ENCODE results near the gene GATAD2A.

GATAD2A gene

GRCh38 chr19:19409205-19409604, 3.7 kb downstream of the GATAD2A start:
- H3K4me3 ChIP-seq (ENCODE audit: low read depth, low read length) = no peak overlapping the region
- TF ChIP-seq CTCF (IDR thresholded peaks at IDR 0.05; ENCODE audit: low read depth, low read length) = no peak

GRCh38 chr19:19409631-19410030, 4.2 kb downstream of the GATAD2A start:
- H3K4me3 ChIP-seq (ENCODE audit: low read depth, low read length) = no peak overlapping the region

GRCh38 chr19:19410553-19411550, 5.4 kb downstream of the GATAD2A start:
- H3K4me3 ChIP-seq (ENCODE audit: low read depth, low read length) = no peak overlapping the region
- no peak for TF ChIP-seq CTCF (IDR thresholded peaks at IDR 0.05; ENCODE audit: low read depth, low read length)

More at GRCh38 chr19:19409631-19410030, 4.2 kb downstream of the GATAD2A start:
- no peak for TF ChIP-seq CTCF (IDR thresholded peaks at IDR 0.05; ENCODE audit: low read depth, low read length)

GRCh38 chr19:19416280-19416679, 10.8 kb downstream of the GATAD2A start:
- TF ChIP-seq CTCF (IDR thresholded peaks at IDR 0.05; ENCODE audit: low read depth, low read length) = no peak
- no peak overlapping the region for H3K4me3 ChIP-seq (ENCODE audit: low read depth, low read length)

- TF ChIP-seq CTCF (IDR thresholded peaks at IDR 0.05; ENCODE audit: low read depth, low read length) = no peak
- H3K4me3 ChIP-seq (ENCODE audit: low read depth, low read length) = no peak overlapping the region
Observed at GRCh38 chr19:19417046-19417445, 11.6 kb downstream of the GATAD2A start.

GRCh38 chr19:19417628-19418245, 12.3 kb downstream of the GATAD2A start:
- H3K4me3 ChIP-seq (ENCODE audit: low read depth, low read length) = no peak overlapping the region
- TF ChIP-seq CTCF (IDR thresholded peaks at IDR 0.05; ENCODE audit: low read depth, low read length) = no peak
